Karpas-422 (cell line): ENCODE measurements around the gene CDK3. TPM values are rescaled to one million over a fixed set of nuclear protein-coding genes. Genes with fewer than 3 reads are reported as not detected.

Experiments used
- DNase-seq: peaks from one replicate; pipeline ENCODE4 v3.0.0-alpha.2; 2015
- H2AFZ ChIP-seq: fragments of 200-600 bp; sonication (generic); 2 replicates; pipeline ENCODE4 v1.6.1; 2014; ENCODE audit warnings: antibody characterized with exemption, low read length, mixed read lengths
- H3K27ac ChIP-seq: fragments of 200-600 bp; sonication (generic); 2 replicates; pipeline ENCODE4 v1.5.1; 2014; ENCODE audit warnings: mild to moderate bottlenecking, low read length, moderate library complexity
- H3K27me3 ChIP-seq: fragments of 200-600 bp; sonication (generic); 2 replicates; pipeline ENCODE4 v1.6.1; 2014; ENCODE audit warnings: low read length, mixed read lengths
- H3K36me3 ChIP-seq: fragments of 200-600 bp; sonication (generic); 2 replicates; pipeline ENCODE4 v1.6.1; 2014; ENCODE audit warnings: low read length, mixed read lengths; ENCODE audit not compliant: insufficient read depth
- H3K4me1 ChIP-seq: fragments of 200-600 bp; sonication (generic); 2 replicates; pipeline ENCODE4 v1.6.1; 2014; ENCODE audit warnings: mild to moderate bottlenecking, low read length, mixed read lengths
- H3K4me2 ChIP-seq: fragments of 200-600 bp; sonication (generic); 2 replicates; pipeline ENCODE4 v1.6.1; 2014; ENCODE audit warnings: low read length, low read depth, mild to moderate bottlenecking; ENCODE audit not compliant: poor library complexity, severe bottlenecking
- H3K4me3 ChIP-seq: fragments of 200-600 bp; sonication (generic); 2 replicates; pipeline ENCODE4 v1.5.1; 2014; ENCODE audit warnings: mild to moderate bottlenecking, antibody characterized with exemption, low read length, mixed read lengths
- H3K79me2 ChIP-seq: fragments of 200-600 bp; sonication (generic); 2 replicates; pipeline ENCODE4 v1.6.1; 2014; ENCODE audit warnings: mild to moderate bottlenecking, low read length, mixed read lengths
- H3K9ac ChIP-seq: fragments of 200-600 bp; sonication (generic); 2 replicates; pipeline ENCODE4 v1.6.0; 2014; ENCODE audit warnings: low read length
- H3K9me2 ChIP-seq: fragments of 200-600 bp; sonication (generic), shearing (Covaris generic); replicated peaks from 2 replicates; pipeline ENCODE4 v1.6.0; 2014; ENCODE audit warnings: mild to moderate bottlenecking, low read length, moderate library complexity; ENCODE audit not compliant: insufficient read depth
- H3K9me3 ChIP-seq: fragments of 300-700, 200-600 bp; sonication (generic); 2 replicates; pipeline ENCODE4 v1.6.1; 2014; ENCODE audit warnings: low read length, mixed read lengths
- H4K20me1 ChIP-seq: fragments of 200-600 bp; sonication (generic); 2 replicates; pipeline ENCODE4 v1.6.1; 2014; ENCODE audit warnings: mild to moderate bottlenecking, antibody characterized with exemption, low read length, low read depth; ENCODE audit not compliant: insufficient read depth
- total RNA-seq: library from RNA; depleted of rRNA; stranded (reverse); fragments of >200 nt; shearing (Covaris generic); gene quantifications from 2 replicates; pipeline ENCODE4 v1.2.3, GENCODE V29; 2014; ENCODE audit warnings: low replicate concordance

CDK3 gene
- total RNA-seq, 1 experiment from 2014 or later = 4.7 TPM

GRCh38 chr17:76014100-76014924 lies 13.7 kb downstream of the CDK3 start:
- H3K4me2 ChIP-seq = no peak overlapping the region
- H3K4me3 ChIP-seq = no peak overlapping the region
- H3K9me2 ChIP-seq = no peaks in the 10 kb centered on the region
- no peak overlapping the region for H3K9ac ChIP-seq
- no peak overlapping the region for H3K27ac ChIP-seq
- peaks cover 9% of the 10 kb centered on the region for H3K4me1 ChIP-seq
- peak; percentile 92 for DNase-seq
- no peaks in the 10 kb centered on the region for H3K36me3 ChIP-seq
- no peaks in the 10 kb centered on the region for H3K79me2 ChIP-seq
- no peaks in the 10 kb centered on the region for H4K20me1 ChIP-seq
- no peaks in the 10 kb centered on the region for H3K9me3 ChIP-seq
- no peaks in the 10 kb centered on the region for H3K27me3 ChIP-seq
- no peak overlapping the region for H2AFZ ChIP-seq

- Histone ChIP-seq H3K4me3 (no peak overlapping the region), H3K27me3 (no peaks in the 10 kb centered on the region), H2AFZ (no peak overlapping the region), H3K27ac (no peak overlapping the region), H3K79me2 (no peaks in the 10 kb centered on the region), H3K9me2 (no peaks in the 10 kb centered on the region), H3K36me3 (no peaks in the 10 kb centered on the region), H3K9ac (no peak overlapping the region), H3K4me1 (peaks cover 11% of the 10 kb centered on the region), H3K9me3 (no peaks in the 10 kb centered on the region), H3K4me2 (no peak overlapping the region), H4K20me1 (no peaks in the 10 kb centered on the region)
- DNase-seq = no peak
These were observed 14.2 kb downstream of the CDK3 start for GRCh38 chr17:76014925-76015261.

- H3K9ac ChIP-seq = no peak overlapping the region
- H3K4me1 ChIP-seq = peaks cover 14% of the 10 kb centered on the region
- no peaks in the 10 kb centered on the region for H4K20me1 ChIP-seq
- no peaks in the 10 kb centered on the region for H3K9me2 ChIP-seq
- no peaks in the 10 kb centered on the region for H3K79me2 ChIP-seq
- H3K36me3 ChIP-seq = no peaks in the 10 kb centered on the region
- H3K27ac ChIP-seq = no peak overlapping the region
- H3K9me3 ChIP-seq = no peaks in the 10 kb centered on the region
- no peak overlapping the region for H3K4me3 ChIP-seq
- no peak overlapping the region for H3K4me2 ChIP-seq
- no peak for DNase-seq
- H3K27me3 ChIP-seq = no peaks in the 10 kb centered on the region
- no peak overlapping the region for H2AFZ ChIP-seq
These were observed 17.1 kb downstream of the CDK3 start for GRCh38 chr17:76017481-76018339.

GRCh38 chr17:76018340-76018680 lies 17.7 kb downstream of the CDK3 start:
- Histone ChIP-seq H3K9me2 (no peaks in the 10 kb centered on the region), H3K4me2 (no peak overlapping the region), H3K9ac (no peak overlapping the region), H3K4me3 (no peak overlapping the region), H3K4me1 (peaks cover 14% of the 10 kb centered on the region), H3K36me3 (no peaks in the 10 kb centered on the region), H4K20me1 (no peaks in the 10 kb centered on the region), H3K79me2 (no peaks in the 10 kb centered on the region), H3K9me3 (no peaks in the 10 kb centered on the region), H3K27me3 (no peaks in the 10 kb centered on the region), H3K27ac (no peak overlapping the region), H2AFZ (no peak overlapping the region)
- no peak for DNase-seq

- H3K4me1 ChIP-seq = peaks cover 14% of the 10 kb centered on the region
- DNase-seq = no peak
- H3K36me3 ChIP-seq = no peaks in the 10 kb centered on the region
- H3K9ac ChIP-seq = no peak overlapping the region
- no peak overlapping the region for H3K4me3 ChIP-seq
- no peaks in the 10 kb centered on the region for H3K9me3 ChIP-seq
- no peaks in the 10 kb centered on the region for H3K9me2 ChIP-seq
- no peaks in the 10 kb centered on the region for H3K79me2 ChIP-seq
- H4K20me1 ChIP-seq = no peaks in the 10 kb centered on the region
- H3K27me3 ChIP-seq = no peaks in the 10 kb centered on the region
- no peak overlapping the region for H3K27ac ChIP-seq
- no peak overlapping the region for H3K4me2 ChIP-seq
- H2AFZ ChIP-seq = no peak overlapping the region
These were observed 18.1 kb downstream of the CDK3 start for GRCh38 chr17:76018801-76019200.

GRCh38 chr17:76019833-76020467 lies 19.3 kb downstream of the CDK3 start:
- Histone ChIP-seq H3K4me1 (peaks cover 11% of the 10 kb centered on the region), H3K36me3 (no peaks in the 10 kb centered on the region), H2AFZ (no peak overlapping the region), H3K27ac (no peak overlapping the region), H3K4me3 (no peak overlapping the region), H3K79me2 (no peaks in the 10 kb centered on the region), H3K4me2 (no peak overlapping the region), H3K9me3 (no peaks in the 10 kb centered on the region), H3K9ac (no peak overlapping the region), H4K20me1 (no peaks in the 10 kb centered on the region), H3K27me3 (no peaks in the 10 kb centered on the region), H3K9me2 (no peaks in the 10 kb centered on the region)
- no peak for DNase-seq

- H3K36me3 ChIP-seq = no peaks in the 10 kb centered on the region
- no peak overlapping the region for H3K4me3 ChIP-seq
- no peak overlapping the region for H2AFZ ChIP-seq
- no peak for DNase-seq
- H4K20me1 ChIP-seq = no peaks in the 10 kb centered on the region
- no peak overlapping the region for H3K9ac ChIP-seq
- no peaks in the 10 kb centered on the region for H3K27me3 ChIP-seq
- H3K9me2 ChIP-seq = no peaks in the 10 kb centered on the region
- no peaks in the 10 kb centered on the region for H3K79me2 ChIP-seq
- no peaks in the 10 kb centered on the region for H3K9me3 ChIP-seq
- H3K27ac ChIP-seq = no peak overlapping the region
- H3K4me2 ChIP-seq = no peak overlapping the region
- H3K4me1 ChIP-seq = peaks cover 11% of the 10 kb centered on the region
These were observed 21.6 kb downstream of the CDK3 start for GRCh38 chr17:76022285-76022684.
